H1 (cell line): ENCODE data around the gene EHD4. TPM values are rescaled to one million over a fixed set of nuclear protein-coding genes. Genes with fewer than 3 reads are reported as not detected.

ENCODE experiments used
- CTCF ChIA-PET: fragments of 300-600 bp; sonication (Branson Sonifier 250); formaldehyde crosslinking; loops from one replicate; lab custom pipeline; 2021; ENCODE audit not compliant: partially characterized antibody; lab: Charles Lee
- POLR2A ChIA-PET: fragments of 300-600 bp; sonication (Branson Sonifier 250); formaldehyde crosslinking; loops from one replicate; lab custom pipeline; 2021; ENCODE audit warnings: inconsistent platforms; ENCODE audit not compliant: partially characterized antibody; lab: Charles Lee
- DNase-seq, 2 experiments: peaks; one replicate each; pipeline versions ENCODE4 v3.0.0 to v3.0.0-alpha.2; 2010 to 2022; ENCODE audit warnings: low spot score in 2 of 2, low read depth in 1 of 2, mixed read lengths in 1 of 2
- FAIRE-seq: peaks from 2 replicates; lab custom pipeline; 2011; peaks lifted over from hg19 to GRCh38; lab: Jason Lieb, UNC
- H2AFZ ChIP-seq: 2 replicates; pipeline ENCODE4 v1.8.1; 2012; ENCODE audit warnings: low read length, inconsistent platforms
- H2AK5ac ChIP-seq: 2 replicates; pipeline ENCODE4 v1.6.1; 2013; ENCODE audit warnings: low read depth, low read length
- H2BK120ac ChIP-seq: replicated peaks from 2 replicates; pipeline ENCODE3; 2013; ENCODE audit warnings: low read depth, low read length, inconsistent platforms
- H2BK12ac ChIP-seq: 2 replicates; pipeline ENCODE4 v1.6.1; 2013; ENCODE audit warnings: low read depth, low read length
- H2BK15ac ChIP-seq: 2 replicates; pipeline ENCODE4 v1.6.1; 2013; ENCODE audit warnings: low read length
- H2BK20ac ChIP-seq: 2 replicates; pipeline ENCODE4 v1.6.1; 2013; ENCODE audit warnings: low read length
- H2BK5ac ChIP-seq: 2 replicates; pipeline ENCODE4 v1.6.1; 2013; ENCODE audit warnings: low read depth, low read length
- H3K14ac ChIP-seq: 2 replicates; pipeline ENCODE4 v1.6.1; 2013; ENCODE audit warnings: inconsistent platforms; ENCODE audit not compliant: insufficient read length
- H3K18ac ChIP-seq: 2 replicates; pipeline ENCODE4 v1.6.1; 2013; ENCODE audit warnings: low read length; ENCODE audit errors: extremely low read depth
- H3K23ac ChIP-seq: 2 replicates; pipeline ENCODE4 v1.6.1; 2013; ENCODE audit warnings: inconsistent platforms; ENCODE audit not compliant: insufficient read length
- H3K23me2 ChIP-seq: 2 replicates; pipeline ENCODE4 v1.6.1; 2013; ENCODE audit warnings: low read depth, low read length
- H3K27ac ChIP-seq: 2 replicates; pipeline ENCODE4 v1.6.1; 2011; ENCODE audit warnings: low read depth, low read length, inconsistent platforms
- H3K27me3 ChIP-seq, 4 experiments: replicated peaks in 1 of 4; 1 replicate in 1 of 4; 2 replicates in 3 of 4; pipeline versions ENCODE4 v1.6.1 to v1.8.1; 2011 to 2013; ENCODE audit warnings: low read length in 3 of 4, mild to moderate bottlenecking in 3 of 4, inconsistent platforms in 2 of 4, mixed read lengths in 2 of 4, moderate library complexity in 1 of 4; ENCODE audit not compliant: control insufficient read depth in 3 of 4, insufficient read depth in 3 of 4; ENCODE audit errors: extremely low read depth in 1 of 4
- H3K36me3 ChIP-seq, 4 experiments: 2 replicates each; pipeline versions ENCODE4 v1.6.1 to v1.8.1; 2011 to 2013; ENCODE audit warnings: mild to moderate bottlenecking in 4 of 4, low read length in 3 of 4, moderate library complexity in 2 of 4, control low read depth in 1 of 4, inconsistent platforms in 1 of 4; ENCODE audit not compliant: insufficient read depth in 4 of 4, control insufficient read depth in 2 of 4
- H3K4ac ChIP-seq: replicated peaks from 2 replicates; pipeline ENCODE3; 2013; ENCODE audit warnings: low read length, low read depth, mixed read lengths, inconsistent platforms; ENCODE audit not compliant: insufficient read length
- H3K4me1 ChIP-seq, 4 experiments: replicated peaks in 1 of 4; 1 replicate in 1 of 4; 2 replicates in 3 of 4; pipeline versions ENCODE4 v1.6.1 to v1.8.1; 2011 to 2013; ENCODE audit warnings: low read length in 3 of 4, inconsistent platforms in 2 of 4, mixed read lengths in 1 of 4; ENCODE audit not compliant: insufficient read depth in 4 of 4, control insufficient read depth in 3 of 4
- H3K4me2 ChIP-seq, 2 experiments: 2 replicates each; pipeline versions ENCODE4 v1.6.1 to v1.8.1; 2011 to 2013; ENCODE audit warnings: low read depth in 2 of 2, low read length in 2 of 2, control low read depth in 1 of 2, inconsistent platforms in 1 of 2, mild to moderate bottlenecking in 1 of 2; ENCODE audit not compliant: insufficient read depth in 1 of 2
- H3K4me3 ChIP-seq, 4 experiments: fragments of 200-600, 300-600 bp in 1 of 4; sonication (generic), shearing (Covaris generic), sonication (Bioruptor Twin) in 1 of 4; 2 replicates each; pipeline versions ENCODE4 v1.5.1 to v1.8.1; 2011 to 2016; ENCODE audit warnings: low read length in 4 of 4, low read depth in 3 of 4, control low read depth in 2 of 4, inconsistent platforms in 2 of 4, mild to moderate bottlenecking in 2 of 4, mixed read lengths in 1 of 4, moderate library complexity in 1 of 4; ENCODE audit not compliant: insufficient read depth in 2 of 4; ENCODE audit errors: extremely low read depth in 1 of 4
- H3K56ac ChIP-seq: replicated peaks from 2 replicates; pipeline ENCODE3; 2013; ENCODE audit warnings: low read depth, mild to moderate bottlenecking, mixed read lengths, low read length, inconsistent platforms; ENCODE audit not compliant: insufficient read length
- H3K79me1 ChIP-seq: 2 replicates; pipeline ENCODE4 v1.6.1; 2013; ENCODE audit warnings: low read depth, low read length, control low read depth
- H3K79me2 ChIP-seq, 2 experiments: 2 replicates each; pipeline versions ENCODE4 v1.6.1 to v1.8.1; 2012 to 2013; ENCODE audit warnings: low read length in 2 of 2, mild to moderate bottlenecking in 2 of 2, inconsistent platforms in 1 of 2; ENCODE audit not compliant: insufficient read depth in 2 of 2, control insufficient read depth in 1 of 2
- H3K9ac ChIP-seq, 4 experiments: replicated peaks in 1 of 4; 1 replicate in 1 of 4; 2 replicates in 3 of 4; pipeline versions ENCODE4 v1.6.1 to v1.8.1; 2011 to 2013; ENCODE audit warnings: low read depth in 3 of 4, low read length in 3 of 4, control low read depth in 2 of 4, mild to moderate bottlenecking in 2 of 4, moderate library complexity in 2 of 4, inconsistent platforms in 1 of 4; ENCODE audit errors: extremely low read depth in 1 of 4
- H3K9me3 ChIP-seq, 2 experiments: 2 replicates each; pipeline versions ENCODE4 v1.6.1 to v1.8.1; 2012 to 2013; ENCODE audit warnings: mild to moderate bottlenecking in 2 of 2, moderate library complexity in 2 of 2, control low read depth in 1 of 2, inconsistent platforms in 1 of 2, low read depth in 1 of 2, low read length in 1 of 2, mixed read lengths in 1 of 2; ENCODE audit not compliant: insufficient read depth in 2 of 2
- H4K20me1 ChIP-seq, 2 experiments: replicated peaks in 1 of 2; 2 replicates each; pipeline versions ENCODE3 to v1.8.1; 2011 to 2013; ENCODE audit warnings: inconsistent platforms in 2 of 2, low read length in 2 of 2, mild to moderate bottlenecking in 1 of 2; ENCODE audit not compliant: insufficient read depth in 2 of 2, control insufficient read depth in 1 of 2
- H4K5ac ChIP-seq: 2 replicates; pipeline ENCODE4 v1.6.1; 2013; ENCODE audit warnings: low read length, low read depth, mixed read lengths, inconsistent platforms; ENCODE audit not compliant: insufficient read length
- H4K8ac ChIP-seq: 2 replicates; pipeline ENCODE4 v1.8.0; 2013; ENCODE audit warnings: mild to moderate bottlenecking, moderate library complexity, low read length, inconsistent platforms; ENCODE audit not compliant: insufficient read depth; ENCODE audit errors: extremely low read depth
- H4K91ac ChIP-seq: replicated peaks from 2 replicates; pipeline ENCODE3; 2013; ENCODE audit warnings: low read length, mixed read lengths, inconsistent platforms; ENCODE audit not compliant: insufficient read length
- BACH1 ChIP-seq: IDR thresholded peaks from 2 replicates; pipeline ENCODE4 v1.6.1; 2012; ENCODE audit warnings: low read length, improper control_type of control experiment
- CTCF ChIP-seq, 3 experiments: IDR thresholded peaks; 1 replicate in 2 of 3; 2 replicates in 1 of 3; pipeline versions ENCODE4 v1.5.1 to v1.6.1; 2011; ENCODE audit warnings: low read length in 3 of 3, mild to moderate bottlenecking in 3 of 3, inconsistent platforms in 2 of 3, low read depth in 1 of 3, moderate library complexity in 1 of 3; ENCODE audit not compliant: insufficient read depth in 1 of 3; ENCODE audit errors: control extremely low read depth in 1 of 3
- FOSL1 ChIP-seq: IDR thresholded peaks from 2 replicates; pipeline ENCODE4 v1.6.1; 2011; ENCODE audit warnings: mild to moderate bottlenecking, low read depth, low read length, moderate library complexity; ENCODE audit not compliant: insufficient read depth
- KDM1A ChIP-seq: fragments of 200-600, 300-600 bp; sonication (generic); IDR thresholded peaks from 2 replicates; pipeline ENCODE4 v1.7.1; 2016; ENCODE audit warnings: mild to moderate bottlenecking, low read length, borderline replicate concordance
- KDM4A ChIP-seq: IDR thresholded peaks from one replicate; pipeline ENCODE4 v1.7.1; 2012; ENCODE audit warnings: low read depth, mild to moderate bottlenecking, moderate library complexity, low read length, inconsistent platforms; ENCODE audit not compliant: severe bottlenecking
- KDM5A ChIP-seq: fragments of 200-600 bp; IDR thresholded peaks from 2 replicates; pipeline ENCODE4 v1.7.1; 2012; ENCODE audit warnings: mild to moderate bottlenecking, low read length, inconsistent platforms, mixed read lengths
- SAP30 ChIP-seq: fragments of 300-600 bp; sonication (generic); IDR thresholded peaks from 2 replicates; pipeline ENCODE4 v1.7.1; 2012; ENCODE audit warnings: low read length, moderate library complexity, mild to moderate bottlenecking, inconsistent platforms; ENCODE audit not compliant: insufficient read depth, insufficient replicate concordance
- TBP ChIP-seq: IDR thresholded peaks from 2 replicates; pipeline ENCODE4 v1.6.1; 2011; ENCODE audit warnings: low read depth, low read length, improper control_type of control experiment
- WGBS, 2 experiments: shearing (Covaris generic) in 1 of 2; methylation state at CpG; one replicate each; pipeline versions ENCODE4 v1.1.6 to v1.1.7; 2013 to 2015; ENCODE audit warnings: low lambda C conversion rate in 2 of 2, mixed read lengths in 2 of 2, inconsistent platforms in 1 of 2, low coverage in 1 of 2, missing lambda C conversion rate in 1 of 2; ENCODE audit not compliant: insufficient replicate concordance in 2 of 2, insufficient coverage in 1 of 2, insufficient read length in 1 of 2; ENCODE audit errors: extremely low coverage in 1 of 2, missing lambda C conversion rate in 1 of 2; 5-methylcytosine and 5-hydroxymethylcytosine counted together
- polyA plus RNA-seq, 7 experiments: library from polyadenylated mRNA; depleted of rRNA in 3 of 7; stranded (reverse) in 5 of 7; unstranded in 2 of 7; fragments of >200 nt in 5 of 7; fragments of 200-250 nt in 2 of 7; gene quantifications; 1 replicate in 5 of 7; 2 replicates in 1 of 7; 4 replicates in 1 of 7; pipeline versions ENCODE4 v1.2.1 to v1.2.3, GENCODE V29; 2011 to 2013; ENCODE audit warnings: missing spikeins in 2 of 7, mixed read lengths in 2 of 7
- total RNA-seq: library from RNA; stranded (reverse); fragmentation: NEBNext Ultra II Directional; extraction: Animal tissue kit (Norgen Biotek cat#: 25700); gene quantifications from 2 replicates; pipeline ENCODE4 v1.2.1, GENCODE V29; 2021

Gene EHD4
- total and polyA plus RNA-seq, 2 of the 8 experiments (the other 6 are each of a cell fraction or from before 2014, with no cell fraction given), result 17.5 to 24.5 TPM

GRCh38 chr15:41965441-41966413, 6.6 kb downstream of the EHD4 start:
- H3K4me1 ChIP-seq, result peaks cover 3 to 10% (median 4%) of the 10 kb centered on the region in 4 experiments; a peak in 6 of 7 replicates
- H4K5ac ChIP-seq, result no peak overlapping the region
- H4K8ac ChIP-seq, result peak overlapping the region; percentile 36; the same call in 1 of the 2 replicates
- H3K27ac ChIP-seq, result no peak overlapping the region
- no peaks in the 10 kb centered on the region for H3K27me3 ChIP-seq
- no peak overlapping the region for H2BK5ac ChIP-seq
- no peak overlapping the region for H3K56ac ChIP-seq
- no peak overlapping the region for H3K23ac ChIP-seq
- no peak overlapping the region for H3K18ac ChIP-seq
- H3K36me3 ChIP-seq, result no peaks in the 10 kb centered on the region; a peak in 1 of 8 replicates
- H3K4me2 ChIP-seq, result no peak overlapping the region
- no peak overlapping the region for H2BK12ac ChIP-seq
- H2AFZ ChIP-seq, result no peak overlapping the region
- no peak overlapping the region for H3K4me3 ChIP-seq
- 85% methylated on average over 11 of the region's 15 CpGs; no CpG with 5 or more reads in 1 of the 2 experiments for WGBS, 2 experiments
- H3K79me1 ChIP-seq, result peaks cover 25% of the 10 kb centered on the region
- H4K91ac ChIP-seq, result no peak overlapping the region
- H3K9me3 ChIP-seq, result no peaks in the 10 kb centered on the region
- ChIA-PET POLR2A (no interaction called here), CTCF (interaction anchor here (0.8 kb wide), 1 partner anchor 23 kb away, joined by 3 read pairs; no protein-coding TSS in a partner anchor)
- no peak overlapping the region for H2BK15ac ChIP-seq
- peaks cover 16 to 77% of the 10 kb centered on the region in 2 experiments for H3K79me2 ChIP-seq
- H2BK120ac ChIP-seq, result no peak overlapping the region
- no peak overlapping the region for H2AK5ac ChIP-seq
- H3K9ac ChIP-seq, result no peak overlapping the region
- peaks cover 11 to 17% of the 10 kb centered on the region in 2 experiments for H4K20me1 ChIP-seq
- H3K23me2 ChIP-seq, result no peaks in the 10 kb centered on the region
- DNase-seq (peak in 1 of 2 experiments; percentile 39), FAIRE-seq (no peak)
- no peak overlapping the region for H3K14ac ChIP-seq
- H2BK20ac ChIP-seq, result no peak overlapping the region
- H3K4ac ChIP-seq, result no peak overlapping the region
- no peak for TF ChIP-seq KDM1A
- no peak for TF ChIP-seq SAP30
- no peak for TF ChIP-seq TBP
- no peak for TF ChIP-seq FOSL1
- TF ChIP-seq KDM4A, result no peak
- TF ChIP-seq BACH1, result no peak
- TF ChIP-seq CTCF (IDR thresholded peaks at IDR 0.05; ENCODE audit: control extremely low read depth in 1 of 3, insufficient read depth in 1 of 3, low read depth in 1 of 3, low read length in 3 of 3), result no peak
- no peak for TF ChIP-seq KDM5A
